ENCODE data around the gene ARID1B. TPM values are rescaled to one million over a fixed set of nuclear protein-coding genes. Genes with fewer than 3 reads are reported as not detected.

The ARID1B gene
- polyA plus RNA-seq, 1 experiment: 19.2 TPM

DNA sequence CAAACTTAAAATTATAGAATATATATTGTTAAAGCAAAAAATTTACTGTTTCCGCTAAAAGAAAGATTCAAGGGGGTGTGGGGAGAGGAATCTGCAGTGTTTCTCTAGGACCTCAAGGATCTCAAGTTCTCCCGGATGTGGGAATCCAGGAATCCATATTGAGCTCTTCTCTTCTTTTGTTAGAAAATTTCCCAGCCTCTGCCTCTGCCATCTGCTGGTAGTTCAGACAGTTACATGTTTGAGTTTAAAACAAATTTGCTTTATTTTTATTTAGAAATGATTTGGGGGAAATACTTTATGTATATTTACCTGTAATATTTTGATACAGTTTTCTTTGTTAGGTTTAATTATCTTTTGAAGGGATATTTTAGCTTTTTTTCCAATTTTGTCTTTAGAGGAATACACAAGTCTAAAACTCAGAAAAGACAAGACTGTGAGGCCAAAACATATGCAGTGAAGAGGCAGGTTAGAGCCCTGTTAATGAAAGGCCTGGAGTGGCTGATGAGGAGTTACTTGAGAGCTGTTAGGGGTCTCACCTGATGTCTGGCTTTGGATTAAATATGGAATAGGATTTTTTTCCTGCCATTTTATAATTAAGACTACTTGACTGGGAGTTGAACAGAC is 268.8 kb downstream of the ARID1B start:
- ChIA-PET CTCF (interaction anchor here (0.6 to 5.5 kb wide), 61 partner anchors 8 to 1724 kb away, joined by 3 to 47 read pairs (median 4); no protein-coding TSS in a partner anchor), POLR2A (no interaction called here)
- Histone ChIP-seq H3K4me3 (ENCODE audit: low read depth, low read length) (no peak overlapping the region), H3K9me3 (ENCODE audit: control insufficient read depth, insufficient read depth, low read length) (no peaks in the 10 kb centered on the region), H3K27ac (ENCODE audit: low read depth, low read length) (no peak overlapping the region), H3K27me3 (ENCODE audit: control insufficient read depth, insufficient read depth, low read length) (no peaks in the 10 kb centered on the region)
- no peak for DNase-seq (ENCODE audit: low read depth, low spot score)
- TF ChIP-seq, protein P1, sequence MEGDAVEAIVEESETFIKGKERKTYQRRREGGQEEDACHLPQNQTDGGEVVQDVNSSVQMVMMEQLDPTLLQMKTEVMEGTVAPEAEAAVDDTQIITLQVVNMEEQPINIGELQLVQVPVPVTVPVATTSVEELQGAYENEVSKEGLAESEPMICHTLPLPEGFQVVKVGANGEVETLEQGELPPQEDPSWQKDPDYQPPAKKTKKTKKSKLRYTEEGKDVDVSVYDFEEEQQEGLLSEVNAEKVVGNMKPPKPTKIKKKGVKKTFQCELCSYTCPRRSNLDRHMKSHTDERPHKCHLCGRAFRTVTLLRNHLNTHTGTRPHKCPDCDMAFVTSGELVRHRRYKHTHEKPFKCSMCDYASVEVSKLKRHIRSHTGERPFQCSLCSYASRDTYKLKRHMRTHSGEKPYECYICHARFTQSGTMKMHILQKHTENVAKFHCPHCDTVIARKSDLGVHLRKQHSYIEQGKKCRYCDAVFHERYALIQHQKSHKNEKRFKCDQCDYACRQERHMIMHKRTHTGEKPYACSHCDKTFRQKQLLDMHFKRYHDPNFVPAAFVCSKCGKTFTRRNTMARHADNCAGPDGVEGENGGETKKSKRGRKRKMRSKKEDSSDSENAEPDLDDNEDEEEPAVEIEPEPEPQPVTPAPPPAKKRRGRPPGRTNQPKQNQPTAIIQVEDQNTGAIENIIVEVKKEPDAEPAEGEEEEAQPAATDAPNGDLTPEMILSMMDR (IDR thresholded peaks at IDR 0.05; ENCODE audit: low read depth, low read length): peak; percentile 75

- Histone ChIP-seq H3K9me3 (ENCODE audit: control insufficient read depth, insufficient read depth, low read length) (no peaks in the 10 kb centered on the region), H3K4me3 (ENCODE audit: low read depth, low read length) (no peak overlapping the region), H3K27ac (ENCODE audit: low read depth, low read length) (no peak overlapping the region), H3K27me3 (ENCODE audit: control insufficient read depth, insufficient read depth, low read length) (no peaks in the 10 kb centered on the region)
- TF ChIP-seq, protein P1 (IDR thresholded peaks at IDR 0.05; ENCODE audit: low read depth, low read length): no peak
- ChIA-PET CTCF (interaction anchor here (0.7 to 5.5 kb wide), 25 partner anchors 10 to 1725 kb away, joined by 3 to 47 read pairs (median 5); no protein-coding TSS in a partner anchor), POLR2A (no interaction called here)
- no peak for DNase-seq (ENCODE audit: low read depth, low spot score)
Observed at GRCh38 chr6:157046776-157047175, 269.6 kb downstream of the ARID1B start.

- Histone ChIP-seq H3K27ac (ENCODE audit: low read depth, low read length) (no peak overlapping the region), H3K4me3 (ENCODE audit: low read depth, low read length) (no peak overlapping the region), H3K9me3 (ENCODE audit: control insufficient read depth, insufficient read depth, low read length) (no peaks in the 10 kb centered on the region), H3K27me3 (ENCODE audit: control insufficient read depth, insufficient read depth, low read length) (no peaks in the 10 kb centered on the region)
- CTCF ChIA-PET: interaction anchor here (0.8 to 5.5 kb wide), 7 partner anchors 10 to 240 kb away, joined by 3 to 47 read pairs (median 10); no protein-coding TSS in a partner anchor
- POLR2A ChIA-PET: no interaction called here
- TF ChIP-seq, protein P1 (IDR thresholded peaks at IDR 0.05; ENCODE audit: low read depth, low read length): no peak
- no peak for DNase-seq (ENCODE audit: low read depth, low spot score)
Observed at GRCh38 chr6:157047328-157047727, 270.1 kb downstream of the ARID1B start.

DNA sequence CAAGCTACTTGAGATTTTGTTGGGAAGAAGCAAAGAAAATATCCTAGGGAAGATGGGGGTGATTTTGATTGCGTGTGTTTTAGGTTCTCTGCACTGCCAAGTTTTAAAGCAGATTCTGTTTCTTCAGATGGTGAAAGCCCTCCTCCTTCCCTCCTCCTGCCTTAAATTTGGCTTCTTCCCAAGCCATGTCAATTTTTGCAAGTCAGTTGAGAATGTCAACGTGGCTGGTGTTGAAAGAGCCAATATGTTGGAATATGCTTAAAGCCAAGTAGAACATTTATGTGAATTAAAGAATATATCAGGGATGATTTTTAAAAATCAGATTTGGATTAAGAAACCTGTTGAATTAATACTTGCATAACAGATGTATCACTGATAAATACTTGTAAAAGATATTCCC is 270.8 kb downstream of the ARID1B start:
- TF ChIP-seq, protein P1 (IDR thresholded peaks at IDR 0.05; ENCODE audit: low read depth, low read length): no peak
- no peaks in the 10 kb centered on the region for H3K27me3 ChIP-seq (ENCODE audit: control insufficient read depth, insufficient read depth, low read length)
- ChIA-PET POLR2A (no interaction called here), CTCF (interaction anchor here (0.6 kb wide), 1 partner anchor 9 kb away, joined by 4 read pairs; no protein-coding TSS in a partner anchor)
- H3K27ac ChIP-seq (ENCODE audit: low read depth, low read length): no peak overlapping the region
- H3K9me3 ChIP-seq (ENCODE audit: control insufficient read depth, insufficient read depth, low read length): no peaks in the 10 kb centered on the region
- DNase-seq (ENCODE audit: low read depth, low spot score): no peak
- H3K4me3 ChIP-seq (ENCODE audit: low read depth, low read length): no peak overlapping the region

DNA sequence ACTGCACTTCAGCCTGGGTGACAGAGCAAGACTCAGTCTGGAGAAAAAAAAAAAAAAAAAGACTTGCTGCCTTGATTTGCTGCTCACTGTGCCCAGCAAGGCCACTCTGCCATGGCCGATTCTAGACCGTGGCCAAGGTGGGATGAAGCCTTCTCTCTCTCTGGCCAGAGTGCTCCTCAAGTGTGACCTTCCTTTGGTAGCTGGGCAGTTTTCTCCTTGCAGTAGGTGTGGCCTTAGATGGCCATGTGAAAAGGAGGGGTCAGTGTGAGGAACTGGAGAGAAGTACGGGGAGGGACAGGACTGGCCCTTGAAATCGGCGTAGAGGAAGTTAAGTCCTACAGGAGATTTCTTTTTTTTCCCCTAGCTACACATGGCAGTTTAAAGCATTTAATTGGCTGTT is 272.0 kb downstream of the ARID1B start:
- TF ChIP-seq, protein P1 (IDR thresholded peaks at IDR 0.05; ENCODE audit: low read depth, low read length): no peak
- DNase-seq (ENCODE audit: low read depth, low spot score): no peak
- no peak overlapping the region for H3K27ac ChIP-seq (ENCODE audit: low read depth, low read length)
- no peaks in the 10 kb centered on the region for H3K27me3 ChIP-seq (ENCODE audit: control insufficient read depth, insufficient read depth, low read length)
- no peaks in the 10 kb centered on the region for H3K9me3 ChIP-seq (ENCODE audit: control insufficient read depth, insufficient read depth, low read length)
- CTCF ChIA-PET: no interaction called here
- H3K4me3 ChIP-seq (ENCODE audit: low read depth, low read length): no peak overlapping the region
- POLR2A ChIA-PET: no interaction called here

All from AG04450 (cell line).